HepG2 (cell line): ENCODE data around the gene PPBP. TPM values are rescaled to one million over a fixed set of nuclear protein-coding genes. Genes with fewer than 3 reads are reported as not detected.

Experiments
- ATAC-seq: fragments of 200-7000 bp; cut with Tn5 transposase; 3 replicates; pipeline ENCODE4 v1.9.1; 2020; ENCODE audit warnings: mild to moderate bottlenecking, moderate library complexity
- BruUV-seq: library from RNA; stranded (reverse); fragments of 400-500 nt; replicated peaks from 2 replicates; lab custom pipeline; 2021; lab: Mats Ljungman, UMichigan
- CTCF ChIA-PET: fragments of 300-600 bp; formaldehyde crosslinking; extraction: SDS; loops from one replicate; lab custom pipeline; 2021; ENCODE audit warnings: low total read pairs, inconsistent platforms, low intra/inter-chr PET ratio; lab: Yijun Ruan, JAX
- POLR2A ChIA-PET: fragments of 350-600 bp; sonication (Branson Sonifier 250); formaldehyde crosslinking; loops from one replicate; lab custom pipeline; 2020; ENCODE audit warnings: antibody characterized with exemption, inconsistent platforms; lab: Yijun Ruan, JAX
- DNase-seq: peaks from one replicate; pipeline ENCODE4 v3.0.0-alpha.2; 2015; ENCODE audit warnings: low spot score
- FAIRE-seq: peaks from 3 replicates; lab custom pipeline; 2011; peaks lifted over from hg19 to GRCh38; lab: Jason Lieb, UNC
- H2AFZ ChIP-seq: one replicate; pipeline ENCODE4 v1.6.1; 2011; ENCODE audit warnings: low read length, inconsistent platforms
- H3K27ac ChIP-seq: fragments of 300-600 bp; 3 replicates; pipeline ENCODE4 v1.8.0; 2011; ENCODE audit warnings: mixed run types, mild to moderate bottlenecking, mixed read lengths, low read length, inconsistent platforms; ENCODE audit not compliant: insufficient read depth; ENCODE audit errors: extremely low read length
- H3K27me3 ChIP-seq, 2 experiments: fragments of 200-600 bp in 1 of 2; 2 replicates in 1 of 2; 3 replicates in 1 of 2; pipeline versions ENCODE4 v1.6.0 to v1.8.0; 2011; ENCODE audit warnings: low read length in 2 of 2, mild to moderate bottlenecking in 2 of 2, moderate library complexity in 2 of 2, inconsistent platforms in 1 of 2; ENCODE audit not compliant: insufficient read depth in 2 of 2, control insufficient read depth in 1 of 2
- H3K36me3 ChIP-seq, 2 experiments: fragments of 200-600 bp in 1 of 2; replicated peaks in 1 of 2; 2 replicates in 1 of 2; 3 replicates in 1 of 2; pipeline versions ENCODE4 v1.5.1 to v1.8.0; 2011; ENCODE audit warnings: low read length in 2 of 2, inconsistent platforms in 1 of 2; ENCODE audit not compliant: insufficient read depth in 2 of 2, control insufficient read depth in 1 of 2
- H3K4me1 ChIP-seq: 2 replicates; pipeline ENCODE4 v1.5.1; 2012; ENCODE audit warnings: low read length, inconsistent platforms; ENCODE audit not compliant: insufficient read depth
- H3K4me2 ChIP-seq: 2 replicates; pipeline ENCODE4 v1.6.0; 2011; ENCODE audit warnings: low read depth, low read length, inconsistent platforms
- H3K4me3 ChIP-seq, 3 experiments: fragments of 200-600 bp in 1 of 3; sonication (generic), shearing (Covaris generic) in 1 of 3; replicated peaks in 1 of 3; 2 replicates each; pipeline ENCODE4 v1.5.1; 2011 to 2016; ENCODE audit warnings: low read length in 3 of 3, inconsistent platforms in 2 of 3, low read depth in 2 of 3, mild to moderate bottlenecking in 2 of 3, control low read depth in 1 of 3, mixed read lengths in 1 of 3; ENCODE audit not compliant: insufficient read depth in 1 of 3
- H3K79me2 ChIP-seq: one replicate; pipeline ENCODE4 v1.6.1; 2011; ENCODE audit warnings: low read length, inconsistent platforms; ENCODE audit not compliant: insufficient read depth
- H3K9ac ChIP-seq: 2 replicates; pipeline ENCODE4 v1.6.0; 2011; ENCODE audit warnings: mild to moderate bottlenecking, low read depth, low read length, inconsistent platforms; ENCODE audit not compliant: insufficient read depth
- H3K9me3 ChIP-seq: 2 replicates; pipeline ENCODE4 v1.5.1; 2012; ENCODE audit warnings: mild to moderate bottlenecking, low read length
- H4K20me1 ChIP-seq: 2 replicates; pipeline ENCODE4 v1.6.0; 2011; ENCODE audit warnings: inconsistent platforms, mild to moderate bottlenecking, low read length, moderate library complexity; ENCODE audit not compliant: insufficient read depth
- CBX1 ChIP-seq: IDR thresholded peaks from one replicate; pipeline ENCODE4 v1.6.1; 2016; ENCODE audit warnings: antibody characterized with exemption, low read depth
- GMEB2 ChIP-seq: IDR thresholded peaks from 2 replicates; pipeline ENCODE4 v1.6.1; 2016; ENCODE audit warnings: missing biosample characterization, missing genetic modification reagents, low read depth
- MIXL1 ChIP-seq: IDR thresholded peaks from 2 replicates; pipeline ENCODE4 v1.6.1; 2016
- MYPOP ChIP-seq: sonication (generic); formaldehyde crosslinking; IDR thresholded peaks from 2 replicates; pipeline ENCODE4 v1.8.1; 2023; ENCODE audit warnings: mild to moderate bottlenecking, moderate library complexity, missing genetic modification reagents
- TFDP2 ChIP-seq: sonication (generic); formaldehyde crosslinking; IDR thresholded peaks from 2 replicates; pipeline ENCODE4 v1.4.0; 2020; ENCODE audit warnings: missing genetic modification reagents
- THAP8 ChIP-seq: sonication (generic); formaldehyde crosslinking; IDR thresholded peaks from 2 replicates; pipeline ENCODE4 v1.5.1; 2020; ENCODE audit warnings: missing genetic modification reagents, mild to moderate bottlenecking, borderline replicate concordance
- XRCC5 ChIP-seq: fragments of 200-400 bp; formaldehyde crosslinking; optimal IDR thresholded peaks from 2 replicates; pipeline ENCODE3; 2017; ENCODE audit warnings: mild to moderate bottlenecking, low read length
- ZBTB14 ChIP-seq: sonication (generic); formaldehyde crosslinking; IDR thresholded peaks from 2 replicates; pipeline ENCODE4 v1.4.0; 2020; ENCODE audit warnings: missing genetic modification reagents
- ZBTB25 ChIP-seq: IDR thresholded peaks from 2 replicates; pipeline ENCODE4 v1.6.1; 2018; ENCODE audit warnings: missing genetic modification reagents
- ZNF431 ChIP-seq: sonication (generic); formaldehyde crosslinking; IDR thresholded peaks from 2 replicates; pipeline ENCODE4 v1.9.0; 2022; ENCODE audit warnings: missing genetic modification reagents, low read depth, mild to moderate bottlenecking, borderline replicate concordance
- ZNF441 ChIP-seq: sonication (generic); formaldehyde crosslinking; IDR thresholded peaks from 2 replicates; pipeline ENCODE4 v1.7.0; 2021; ENCODE audit warnings: missing genetic modification reagents, borderline replicate concordance
- ZNF574 ChIP-seq: sonication (generic); formaldehyde crosslinking; IDR thresholded peaks from 2 replicates; pipeline ENCODE4 v1.4.0; 2020; ENCODE audit warnings: missing genetic modification reagents
- ZNF792 ChIP-seq: IDR thresholded peaks from 2 replicates; pipeline ENCODE4 v1.6.1; 2016
- ZNF883 ChIP-seq: sonication (generic); formaldehyde crosslinking; IDR thresholded peaks from 2 replicates; pipeline ENCODE4 v1.5.1; 2020; ENCODE audit warnings: mild to moderate bottlenecking, missing genetic modification reagents; ENCODE audit errors: not compliant biosample characterization
- WGBS: methylation state at CpG from one replicate; pipeline ENCODE4 v1.1.6; 2017; ENCODE audit warnings: low lambda C conversion rate; 5-methylcytosine and 5-hydroxymethylcytosine counted together
- in situ Hi-C: cut with HindIII; loops from 2 replicates; pipeline ENCODE4 v1.10.0; 2017; ENCODE audit warnings: low pct_unique_long_range_greater_than_20kb; ENCODE audit not compliant: extremely low pct_ligation_motif_present
- intact Hi-C: fragments of 100-400 bp; cut with micrococcal nuclease; formaldehyde crosslinking; loops from one replicate; pipeline ENCODE4 v1.10.0; 2022; ENCODE audit not compliant: unreplicated experiment
- polyA plus RNA-seq, 8 experiments: library from polyadenylated mRNA; depleted of rRNA in 3 of 8; stranded (reverse) in 7 of 8; unstranded in 1 of 8; fragments of >200 nt; fragmentation: Illumina TruSeq in 4 of 8; extraction: Trizol in 4 of 8; gene quantifications; 2 replicates each; pipeline versions ENCODE4 v1.2.1 to v1.2.3, GENCODE V29; 2011 to 2016; ENCODE audit warnings: low read depth in 4 of 8, missing spikeins in 1 of 8, mixed read lengths in 1 of 8; ENCODE audit not compliant: insufficient read depth in 1 of 8
- total RNA-seq, 5 experiments: library from RNA; depleted of rRNA; stranded (reverse); fragments of >200 nt; fragmentation: Illumina TruSeq; extraction: Trizol; gene quantifications; 2 replicates each; pipeline ENCODE4 v1.2.3, GENCODE V29; 2016; ENCODE audit warnings: low read depth in 1 of 5

Gene PPBP
- total and polyA plus RNA-seq, 2 of the 13 experiments (the other 11 are each of a cell fraction or from before 2014, with no cell fraction given): not detected

- TF ChIP-seq ZBTB14 (CRISPR knock-in tag) (no peak), MYPOP (CRISPR knock-in tag) (no peak), ZNF574 (CRISPR knock-in tag) (no peak), ZNF883 (CRISPR knock-in tag) (no peak)
Observed at GRCh38 chr4:74018116-74018515, 30.1 kb upstream of the PPBP start (continued).

GRCh38 chr4:74016068-74016467 is 28.1 kb upstream of the PPBP start:
- no TSS peak for BruUV-seq
- Histone ChIP-seq H3K36me3 (no peaks in the 10 kb centered on the region), H3K79me2 (no peaks in the 10 kb centered on the region), H3K4me1 (no peaks in the 10 kb centered on the region), H3K9me3 (no peaks in the 10 kb centered on the region), H3K27ac (no peak overlapping the region), H3K4me2 (no peak overlapping the region), H4K20me1 (no peaks in the 10 kb centered on the region), H2AFZ (no peak overlapping the region), H3K4me3 (no peak overlapping the region), H3K9ac (no peak overlapping the region), H3K27me3 (no peaks in the 10 kb centered on the region)
- TF ChIP-seq MIXL1 (no peak), ZNF431 (CRISPR knock-in tag) (no peak), CBX1 (no peak), THAP8 (CRISPR knock-in tag) (no peak), ZNF441 (CRISPR knock-in tag) (no peak), TFDP2 (no peak), GMEB2 (CRISPR knock-in tag) (no peak), ZBTB25 (no peak), ZNF792 (no peak), XRCC5 (no peak)
- in situ Hi-C loops: no loop called here
- ChIA-PET CTCF (no interaction called here), POLR2A (no interaction called here)
- no peak for FAIRE-seq
- intact Hi-C loops: no loop called here
- ATAC-seq: no peak
- no peak for DNase-seq
- WGBS: 4% methylated on average over 1 of the region's 1 CpG
